ENCODE results near the gene DNAH2. TPM values are rescaled to one million over a fixed set of nuclear protein-coding genes. Genes with fewer than 3 reads are reported as not detected.

Gene DNAH2
- polyA plus RNA-seq, 1 experiment: 0.06 TPM

DNA sequence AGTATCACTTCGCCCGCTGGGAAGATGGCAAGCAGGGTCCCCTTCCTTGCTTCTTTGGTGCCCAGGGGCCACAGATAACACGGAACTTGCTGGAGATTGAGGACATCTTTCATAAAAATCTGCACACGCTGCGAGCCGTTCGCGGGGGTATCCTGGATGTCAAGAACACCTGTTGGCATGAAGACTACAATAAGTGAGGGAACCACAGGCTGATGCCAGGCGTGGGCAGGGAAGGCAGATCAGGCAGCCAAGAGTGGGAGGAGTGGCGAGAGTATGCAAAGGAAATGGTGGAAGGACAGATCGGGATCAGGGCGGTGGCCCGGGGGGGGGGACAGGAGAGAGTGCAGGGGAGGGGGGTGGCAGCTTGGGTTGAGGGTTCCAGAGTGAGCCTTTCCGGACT, 22.2 kb downstream of the DNAH2 start:
- H3K4me3 ChIP-seq (ENCODE audit: low read depth, low read length): no peak overlapping the region
- H3K27ac ChIP-seq (ENCODE audit: low read depth, low read length): no peak overlapping the region
- H3K27me3 ChIP-seq (ENCODE audit: control insufficient read depth, insufficient read depth, low read length): peaks cover 26% of the 10 kb centered on the region
- ChIA-PET POLR2A (interaction anchor here (0.6 kb wide), 1 partner anchor 52 kb away, joined by 4 read pairs; the partner anchor contains the start of gene TP53), CTCF (interaction anchor here (0.6 to 0.7 kb wide), 2 partner anchors 44 to 104 kb away, joined by 3 to 4 read pairs; no protein-coding TSS in a partner anchor)
- H3K9me3 ChIP-seq (ENCODE audit: control insufficient read depth, insufficient read depth, low read length): no peaks in the 10 kb centered on the region; the same call in 1 of the 2 replicates
- no peak for DNase-seq (ENCODE audit: low read depth, low spot score)
- TF ChIP-seq, protein P1, sequence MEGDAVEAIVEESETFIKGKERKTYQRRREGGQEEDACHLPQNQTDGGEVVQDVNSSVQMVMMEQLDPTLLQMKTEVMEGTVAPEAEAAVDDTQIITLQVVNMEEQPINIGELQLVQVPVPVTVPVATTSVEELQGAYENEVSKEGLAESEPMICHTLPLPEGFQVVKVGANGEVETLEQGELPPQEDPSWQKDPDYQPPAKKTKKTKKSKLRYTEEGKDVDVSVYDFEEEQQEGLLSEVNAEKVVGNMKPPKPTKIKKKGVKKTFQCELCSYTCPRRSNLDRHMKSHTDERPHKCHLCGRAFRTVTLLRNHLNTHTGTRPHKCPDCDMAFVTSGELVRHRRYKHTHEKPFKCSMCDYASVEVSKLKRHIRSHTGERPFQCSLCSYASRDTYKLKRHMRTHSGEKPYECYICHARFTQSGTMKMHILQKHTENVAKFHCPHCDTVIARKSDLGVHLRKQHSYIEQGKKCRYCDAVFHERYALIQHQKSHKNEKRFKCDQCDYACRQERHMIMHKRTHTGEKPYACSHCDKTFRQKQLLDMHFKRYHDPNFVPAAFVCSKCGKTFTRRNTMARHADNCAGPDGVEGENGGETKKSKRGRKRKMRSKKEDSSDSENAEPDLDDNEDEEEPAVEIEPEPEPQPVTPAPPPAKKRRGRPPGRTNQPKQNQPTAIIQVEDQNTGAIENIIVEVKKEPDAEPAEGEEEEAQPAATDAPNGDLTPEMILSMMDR (IDR thresholded peaks at IDR 0.05; ENCODE audit: low read depth, low read length): no peak

DNA sequence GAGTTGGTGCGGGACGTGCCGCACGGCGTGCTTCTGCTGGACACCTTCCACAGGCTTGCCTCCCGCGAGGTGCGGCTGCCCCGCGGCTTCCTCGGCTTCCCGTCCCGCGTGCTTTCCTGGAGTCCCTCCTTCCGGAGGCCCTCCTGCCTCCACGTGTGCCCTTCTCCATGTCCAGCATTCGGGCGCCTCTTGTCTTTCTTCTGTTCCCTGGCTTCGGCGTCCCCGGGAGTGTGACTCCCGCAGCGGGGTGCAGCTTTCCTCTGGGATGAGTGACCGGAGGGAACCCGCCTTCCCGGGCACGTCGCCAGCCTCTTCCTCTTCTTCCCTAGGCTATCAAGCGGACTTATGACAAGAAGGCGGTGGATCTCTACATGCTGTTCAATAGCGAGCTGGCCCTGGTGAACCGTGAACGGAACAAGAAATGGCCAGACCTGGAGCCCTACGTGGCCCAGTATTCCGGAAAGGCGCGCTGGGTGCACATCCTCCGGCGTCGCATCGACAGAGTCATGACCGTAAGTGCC, 23.0 kb downstream of the DNAH2 start:
- POLR2A ChIA-PET: no interaction called here
- CTCF ChIA-PET: no interaction called here
- DNase-seq (ENCODE audit: low read depth, low spot score): no peak
- H3K27ac ChIP-seq (ENCODE audit: low read depth, low read length): no peak overlapping the region
- TF ChIP-seq, protein P1 (IDR thresholded peaks at IDR 0.05; ENCODE audit: low read depth, low read length): no peak
- peaks cover 26% of the 10 kb centered on the region for H3K27me3 ChIP-seq (ENCODE audit: control insufficient read depth, insufficient read depth, low read length)
- H3K4me3 ChIP-seq (ENCODE audit: low read depth, low read length): peak overlapping the region; percentile 7; the same call in 1 of the 2 replicates
- no peaks in the 10 kb centered on the region; the same call in 1 of the 2 replicates for H3K9me3 ChIP-seq (ENCODE audit: control insufficient read depth, insufficient read depth, low read length)

DNA sequence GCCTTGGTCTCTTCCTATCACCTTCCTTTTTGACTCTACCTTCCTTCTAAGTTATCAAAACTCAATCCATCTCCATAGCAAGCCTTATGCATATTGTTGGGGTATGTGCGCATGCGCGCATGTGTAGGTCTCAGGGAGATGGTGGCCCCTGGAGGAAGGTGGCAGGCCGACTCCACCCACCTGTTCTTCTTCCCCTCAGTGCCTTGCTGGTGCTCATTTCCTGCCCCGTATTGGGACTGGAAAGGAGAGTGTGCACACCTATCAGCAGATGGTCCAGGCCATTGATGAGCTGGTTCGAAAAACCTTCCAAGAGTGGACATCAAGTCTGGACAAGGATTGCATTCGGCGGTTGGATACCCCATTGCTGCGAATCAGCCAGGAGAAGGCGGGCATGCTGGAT, 25.2 kb downstream of the DNAH2 start:
- ChIA-PET CTCF (interaction anchor here (0.6 to 4.9 kb wide), 20 partner anchors 7 to 386 kb away, joined by 3 to 118 read pairs (median 4); partner anchors contain the start of gene NAA38), POLR2A (interaction anchor here (0.5 to 1.2 kb wide), 2 partner anchors 39 to 175 kb away, joined by 4 read pairs; no protein-coding TSS in a partner anchor)
- no peak overlapping the region for H3K27ac ChIP-seq (ENCODE audit: low read depth, low read length)
- no peak overlapping the region for H3K4me3 ChIP-seq (ENCODE audit: low read depth, low read length)
- peaks cover 16% of the 10 kb centered on the region for H3K27me3 ChIP-seq (ENCODE audit: control insufficient read depth, insufficient read depth, low read length)
- no peaks in the 10 kb centered on the region; the same call in 1 of the 2 replicates for H3K9me3 ChIP-seq (ENCODE audit: control insufficient read depth, insufficient read depth, low read length)
- DNase-seq (ENCODE audit: low read depth, low spot score): no peak
- TF ChIP-seq, protein P1 (IDR thresholded peaks at IDR 0.05; ENCODE audit: low read depth, low read length): no peak

DNA sequence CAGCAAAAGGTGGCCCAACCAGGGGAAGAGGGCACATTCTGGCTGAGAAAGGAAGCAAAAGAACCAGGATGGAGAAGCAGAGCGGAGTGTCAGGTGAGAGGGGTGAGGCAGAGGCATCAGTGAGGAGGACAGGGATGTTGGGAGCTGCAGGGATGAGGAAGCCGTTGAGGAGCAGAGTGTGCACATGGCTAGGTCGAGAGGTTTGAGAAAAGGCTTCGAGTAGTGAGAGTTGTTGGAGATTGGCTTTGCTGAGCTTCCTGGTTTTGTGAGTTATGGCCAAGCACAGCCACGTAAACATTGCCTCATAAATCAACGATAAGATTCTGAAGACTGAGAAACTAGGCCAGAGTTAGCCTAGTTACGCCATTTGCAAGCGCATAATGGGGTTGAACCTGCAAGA, 26.9 kb downstream of the DNAH2 start:
- Histone ChIP-seq H3K27ac (ENCODE audit: low read depth, low read length) (no peak overlapping the region), H3K4me3 (ENCODE audit: low read depth, low read length) (no peak overlapping the region), H3K9me3 (ENCODE audit: control insufficient read depth, insufficient read depth, low read length) (no peaks in the 10 kb centered on the region; the same call in 1 of the 2 replicates), H3K27me3 (ENCODE audit: control insufficient read depth, insufficient read depth, low read length) (peaks cover 2% of the 10 kb centered on the region)
- DNase-seq (ENCODE audit: low read depth, low spot score): no peak
- ChIA-PET CTCF (interaction anchor here (0.5 to 4.9 kb wide), 14 partner anchors 9 to 313 kb away, joined by 3 to 118 read pairs (median 6); no protein-coding TSS in a partner anchor), POLR2A (no interaction called here)
- TF ChIP-seq, protein P1 (IDR thresholded peaks at IDR 0.05; ENCODE audit: low read depth, low read length): no peak

DNA sequence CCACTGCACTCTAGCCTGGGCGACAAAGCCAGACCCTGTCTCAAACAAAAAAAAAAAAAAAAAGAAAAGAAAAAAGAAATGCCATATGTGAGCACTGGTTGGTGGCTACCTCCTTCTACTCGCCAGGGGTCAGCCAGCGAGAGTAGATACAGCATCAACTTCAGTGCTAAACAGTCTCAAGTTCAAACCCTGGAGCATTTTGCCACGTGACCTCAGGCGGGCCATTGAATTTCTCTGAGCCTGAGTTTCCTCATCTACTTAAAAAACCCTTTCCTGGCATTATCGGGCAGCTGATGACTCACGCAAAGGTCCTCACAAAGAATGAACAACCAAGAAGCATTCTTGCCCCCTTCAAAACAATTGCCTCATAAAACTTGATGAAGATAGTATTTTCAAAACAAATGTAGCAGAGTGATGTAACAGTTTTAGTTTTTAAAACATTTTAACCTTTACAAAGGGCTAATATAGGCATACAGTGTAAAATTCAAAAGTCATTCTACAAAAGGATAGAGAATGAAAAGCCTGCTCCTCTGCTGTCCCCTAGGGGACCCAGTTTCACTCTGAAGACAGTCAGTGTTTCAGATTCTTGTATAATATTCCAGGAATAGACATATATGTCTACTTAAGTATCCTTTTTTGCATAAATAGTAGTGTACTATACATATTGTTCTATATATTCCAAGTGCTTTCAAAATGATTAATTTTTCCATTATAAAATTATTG, 28.4 kb downstream of the DNAH2 start:
- H3K9me3 ChIP-seq (ENCODE audit: control insufficient read depth, insufficient read depth, low read length): no peaks in the 10 kb centered on the region
- H3K4me3 ChIP-seq (ENCODE audit: low read depth, low read length): no peak overlapping the region
- ChIA-PET POLR2A (no interaction called here), CTCF (interaction anchor here (1.6 to 4.9 kb wide), 3 partner anchors 36 to 244 kb away, joined by 4 to 118 read pairs (median 12); no protein-coding TSS in a partner anchor)
- H3K27me3 ChIP-seq (ENCODE audit: control insufficient read depth, insufficient read depth, low read length): no peaks in the 10 kb centered on the region
- peak; percentile 41 for DNase-seq (ENCODE audit: low read depth, low spot score)
- TF ChIP-seq, protein P1 (IDR thresholded peaks at IDR 0.05; ENCODE audit: low read depth, low read length): peak; percentile 14; the same call in 1 of the 2 replicates
- no peak overlapping the region for H3K27ac ChIP-seq (ENCODE audit: low read depth, low read length)
